LHCN-M2 (cell line): Measurements from ENCODE around the gene MT1X. TPM values are rescaled to one million over a fixed set of nuclear protein-coding genes. Genes with fewer than 3 reads are reported as not detected.
"Not testable (repeated sequence)": the region's sequence is repeated elsewhere in the genome, so short reads cannot be mapped to it uniquely, and the experiment has no call there.

ENCODE experiments used
- DNase-seq: peaks from one replicate; pipeline ENCODE4 v3.0.0-alpha.2; 2012; ENCODE audit warnings: low read depth
- total RNA-seq: library from RNA; depleted of rRNA; stranded (reverse); fragments of >200 nt; gene quantifications from 2 replicates; pipeline ENCODE4 v1.2.3, GENCODE V29; 2014; rRNA removed

The MT1X gene
- total RNA-seq, 1 experiment from 2014 or later = 172 TPM

DNA sequence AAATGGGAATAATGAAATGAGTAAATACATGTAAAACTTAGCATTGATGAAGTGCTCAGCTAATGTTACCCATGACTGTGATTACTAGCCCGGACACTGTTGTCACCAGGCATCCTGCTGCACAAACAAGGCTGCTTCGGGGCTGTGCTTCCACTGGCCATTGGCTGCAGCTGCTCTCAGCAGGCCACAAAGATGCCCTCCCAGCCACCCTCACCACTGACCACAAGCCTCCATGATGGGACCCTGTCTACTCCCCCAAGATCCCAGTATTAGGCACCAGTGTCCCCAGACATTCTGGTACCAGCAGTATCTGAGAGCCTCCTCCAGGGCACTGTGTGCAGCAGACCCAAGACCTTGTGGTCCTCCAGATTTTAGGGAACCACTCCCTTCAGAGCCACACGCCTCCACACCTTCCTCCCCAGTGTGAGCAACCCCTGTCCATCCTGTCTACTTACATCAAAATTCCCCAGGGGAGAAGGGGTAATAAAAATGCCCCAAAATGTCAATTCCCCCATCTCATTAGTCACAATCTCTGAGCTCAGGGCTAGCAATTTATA, 28.0 kb downstream of the MT1X start:
- no peak for DNase-seq

DNA sequence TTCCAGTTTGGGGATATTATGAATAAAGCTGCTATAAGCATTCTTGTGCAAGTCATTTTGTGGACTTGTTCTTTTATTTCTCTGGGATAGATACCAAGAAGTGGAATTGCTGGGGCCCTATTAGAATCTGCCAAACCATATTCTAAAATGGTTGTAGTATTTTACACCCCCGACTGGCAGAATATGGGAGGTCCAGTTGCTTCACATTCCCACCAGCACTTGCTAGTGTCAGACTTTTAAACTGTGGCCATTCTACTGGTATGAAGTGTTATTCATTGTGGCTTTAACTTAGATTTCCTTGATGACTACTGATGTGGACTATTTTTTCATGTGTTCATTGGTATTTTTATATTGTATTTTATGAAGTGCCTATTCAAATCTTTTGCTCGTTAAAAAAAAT, 29.6 kb downstream of the MT1X start:
- peak; percentile 8 for DNase-seq

DNA sequence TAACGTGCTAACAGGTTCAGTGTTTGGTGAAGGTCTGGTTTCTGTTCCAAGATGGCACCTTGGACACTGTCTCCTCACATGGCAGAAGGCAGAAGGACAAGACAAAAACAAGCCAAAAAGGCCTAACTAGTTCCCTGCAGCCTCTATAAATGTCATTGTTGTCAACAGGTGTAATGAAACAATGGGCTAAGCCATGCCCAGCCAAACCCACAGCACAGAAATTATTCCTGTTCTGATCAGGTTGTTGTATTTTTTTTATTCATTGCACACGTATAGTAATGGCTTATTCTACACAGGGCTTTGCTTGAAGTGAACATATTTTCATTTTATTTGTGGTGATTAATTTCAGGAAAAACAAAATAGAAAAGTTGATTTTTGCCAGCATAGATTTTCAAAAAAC, 31.5 kb downstream of the MT1X start:
- no peak for DNase-seq

DNA sequence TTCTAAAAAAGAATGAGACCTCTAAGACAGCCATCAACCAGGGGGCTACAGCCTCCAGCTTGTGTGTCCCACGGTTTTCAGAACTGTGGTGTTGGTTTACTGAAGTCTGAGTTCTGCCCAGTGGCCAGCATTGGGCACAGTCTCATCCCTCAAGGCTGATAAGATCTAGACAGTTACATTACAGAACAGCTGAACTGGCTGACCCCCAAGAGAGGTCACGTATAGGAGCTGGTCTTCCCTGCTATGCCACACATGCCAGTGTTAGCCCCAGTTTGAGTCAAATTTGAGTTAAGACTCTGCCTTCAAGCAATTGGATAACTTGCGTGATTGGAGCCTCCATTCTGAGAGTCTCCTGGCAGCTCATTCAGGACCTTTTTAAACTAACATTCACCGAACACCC, 32.9 kb downstream of the MT1X start:
- peak; percentile 48 for DNase-seq

DNA sequence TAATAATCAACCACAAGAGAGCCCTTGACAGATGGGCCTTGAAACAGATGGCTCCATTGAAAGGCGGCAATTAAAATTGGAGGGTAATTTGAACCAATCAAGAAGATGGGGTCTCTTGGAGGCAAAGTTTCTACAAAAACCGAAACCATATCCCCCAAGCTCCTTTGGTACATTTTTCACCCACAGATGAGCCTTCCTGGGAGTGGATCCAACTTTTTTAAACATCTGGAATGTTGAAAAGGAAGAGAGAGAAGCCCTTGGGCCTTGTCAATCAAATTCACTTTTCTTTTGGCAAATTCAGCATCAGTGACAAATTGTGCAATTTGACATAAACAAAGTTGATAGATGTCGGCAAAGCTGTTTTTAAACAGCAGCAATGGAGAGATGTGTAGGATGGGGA, 34.5 kb downstream of the MT1X start:
- DNase-seq = no peak

DNA sequence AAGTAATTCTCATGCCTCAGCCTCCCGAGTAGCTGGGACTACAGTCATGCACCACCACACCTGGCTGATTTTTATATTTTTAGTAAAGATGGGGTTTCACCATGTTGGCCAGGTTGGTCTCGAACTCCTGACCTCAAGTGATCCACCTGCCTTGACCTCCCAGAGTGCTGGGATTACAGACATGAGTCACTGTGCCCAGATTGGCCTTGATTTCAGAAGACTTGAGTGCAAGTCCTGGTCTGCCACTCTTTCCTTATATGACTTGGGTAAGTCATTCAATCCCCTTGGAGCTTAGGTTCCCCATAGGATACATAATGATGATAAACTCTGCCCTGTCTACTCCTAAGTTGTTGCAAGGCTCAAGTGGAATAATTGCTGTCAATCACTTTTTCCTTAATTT, 35.3 kb downstream of the MT1X start:
- not testable (repeated sequence) for DNase-seq

DNA sequence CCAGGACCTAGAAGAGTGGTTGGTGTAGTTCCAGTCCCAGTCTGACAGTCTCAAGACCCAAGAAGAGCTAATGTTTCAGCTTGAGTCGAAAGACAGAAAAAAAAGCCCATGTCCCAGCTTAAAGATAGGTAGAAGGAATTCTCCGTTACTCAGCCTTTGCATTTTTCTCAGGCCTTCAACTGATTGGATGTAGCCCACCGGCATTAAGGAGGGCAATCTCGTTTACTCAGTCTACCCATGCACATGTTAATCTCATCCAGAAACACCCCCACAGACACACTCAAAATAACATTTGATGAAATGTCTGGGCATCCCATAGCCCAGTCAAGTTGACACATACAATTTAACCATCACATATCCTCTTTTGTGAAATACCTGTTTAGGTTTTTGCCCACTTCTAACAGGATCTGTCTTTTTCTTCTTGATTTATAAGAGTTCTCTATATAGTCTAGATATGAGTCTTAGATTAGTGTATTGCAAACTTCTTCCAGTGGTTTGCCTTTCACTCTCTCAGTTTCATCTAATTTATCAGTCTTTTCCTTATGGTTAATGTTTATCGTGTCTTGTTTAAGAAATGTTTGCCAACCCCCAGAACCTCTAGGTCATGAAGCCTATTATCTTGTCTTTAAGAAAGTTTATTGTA, 40.1 kb downstream of the MT1X start:
- DNase-seq = no peak

DNA sequence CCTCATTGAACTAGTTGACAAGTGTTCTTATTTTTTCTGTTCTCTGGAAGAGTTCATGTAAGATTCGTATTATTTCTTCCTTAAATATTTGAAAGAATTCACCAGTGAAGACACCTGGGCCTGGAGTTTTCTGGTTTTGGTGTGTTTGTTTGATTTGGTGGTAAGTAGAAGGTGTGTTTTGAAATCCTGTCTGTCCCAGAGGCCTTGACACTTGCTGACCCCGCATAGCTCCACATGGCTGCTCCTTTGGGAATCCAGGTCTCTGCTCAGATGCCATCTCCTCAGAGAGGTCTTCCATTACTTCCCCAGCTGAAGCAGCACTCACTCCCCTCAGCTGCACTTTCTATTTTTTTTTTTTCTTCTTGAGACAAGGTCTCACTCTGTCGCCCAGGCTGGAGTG, 41.9 kb downstream of the MT1X start:
- DNase-seq = no peak

DNA sequence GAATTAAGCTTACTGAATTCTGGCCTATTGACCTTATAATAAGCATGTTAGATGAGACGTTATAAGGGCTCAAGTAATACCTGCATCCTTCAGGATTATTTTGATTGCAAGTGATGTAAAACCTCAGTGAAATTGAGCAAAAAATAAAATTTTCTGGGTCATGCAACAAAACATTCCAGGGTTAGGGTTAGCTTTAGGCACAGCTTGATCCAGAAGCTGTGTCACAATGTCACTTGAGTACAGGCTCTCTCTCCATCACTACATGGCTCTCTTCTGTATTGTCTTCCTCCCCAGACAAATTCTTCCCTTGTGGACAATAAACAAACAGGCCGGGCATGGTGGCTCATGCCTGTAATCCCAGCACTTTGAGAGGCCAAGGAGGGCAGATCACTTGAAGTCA, 44.0 kb downstream of the MT1X start:
- DNase-seq = no peak

DNA sequence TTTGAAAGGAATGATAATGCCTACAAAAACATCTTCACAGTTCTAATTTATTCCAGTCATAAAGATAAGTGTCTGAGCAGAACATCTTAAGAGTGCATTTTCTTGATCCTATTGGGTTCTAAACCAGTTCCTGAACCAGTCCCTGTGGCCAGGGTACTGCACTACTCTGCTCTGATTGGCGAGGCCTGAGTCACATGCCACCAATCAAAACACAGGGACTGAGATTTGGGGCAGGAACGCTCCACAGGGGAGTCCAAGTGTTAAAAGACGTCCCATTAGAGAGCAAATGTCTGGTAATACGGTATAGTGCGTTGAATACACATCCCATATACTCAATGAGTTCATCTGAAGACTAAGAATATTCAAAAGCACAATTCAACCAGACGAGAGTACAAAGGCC, 44.7 kb downstream of the MT1X start:
- no peak for DNase-seq

DNA sequence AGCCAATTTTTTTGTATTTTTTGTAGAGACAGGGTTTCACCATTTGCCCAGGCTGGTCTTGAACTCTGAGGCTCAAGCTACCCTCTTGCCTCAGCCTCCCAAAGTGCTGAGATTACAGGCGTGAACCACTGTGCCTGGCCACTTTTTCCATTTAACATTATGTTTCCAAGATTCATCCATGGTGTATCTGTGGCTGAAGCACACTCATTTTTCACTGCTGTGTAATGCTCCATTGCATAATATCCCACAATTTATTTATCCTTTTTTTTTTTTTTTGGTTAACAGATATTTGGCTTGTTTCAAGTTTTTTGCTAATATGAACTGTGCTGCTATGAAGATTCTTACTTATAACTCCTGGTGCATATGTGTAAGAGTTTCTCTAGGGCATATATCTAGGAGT, 45.8 kb downstream of the MT1X start:
- DNase-seq = no peak

DNA sequence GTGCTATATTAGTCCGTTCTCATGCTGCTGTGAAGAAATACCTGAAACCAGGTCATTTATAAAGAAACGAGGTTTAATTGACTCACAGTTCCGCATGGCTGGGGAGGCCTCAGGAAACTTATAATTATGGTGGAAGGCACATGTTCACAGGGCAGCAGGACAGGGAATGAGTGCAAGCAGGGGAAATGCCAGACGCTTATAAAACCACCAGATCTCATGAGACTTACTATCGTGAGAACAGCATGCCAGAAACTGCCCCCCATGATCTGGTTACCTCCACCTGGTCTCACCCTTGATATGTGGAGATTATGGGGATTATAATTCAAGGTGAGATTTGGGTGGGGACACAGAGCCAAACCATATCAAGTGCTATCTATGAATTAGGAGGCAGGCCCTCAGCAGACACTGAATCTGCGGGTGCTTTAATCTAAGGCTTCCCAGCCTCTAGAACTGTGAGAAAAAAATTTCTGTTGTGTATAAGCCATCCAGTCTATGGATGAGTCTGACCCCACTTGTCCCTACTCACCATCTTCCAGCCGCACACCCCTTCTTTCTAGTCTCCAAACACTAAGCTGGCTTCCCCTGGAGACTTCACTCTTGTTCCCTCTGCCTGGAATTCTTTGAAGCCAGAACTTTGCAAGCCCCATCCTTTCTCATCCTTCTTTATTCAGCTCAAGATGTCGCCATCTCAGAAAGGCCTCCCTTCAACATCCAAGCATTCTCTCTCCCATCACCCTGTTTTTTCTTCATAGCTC, 46.9 kb downstream of the MT1X start:
- DNase-seq = no peak

DNA sequence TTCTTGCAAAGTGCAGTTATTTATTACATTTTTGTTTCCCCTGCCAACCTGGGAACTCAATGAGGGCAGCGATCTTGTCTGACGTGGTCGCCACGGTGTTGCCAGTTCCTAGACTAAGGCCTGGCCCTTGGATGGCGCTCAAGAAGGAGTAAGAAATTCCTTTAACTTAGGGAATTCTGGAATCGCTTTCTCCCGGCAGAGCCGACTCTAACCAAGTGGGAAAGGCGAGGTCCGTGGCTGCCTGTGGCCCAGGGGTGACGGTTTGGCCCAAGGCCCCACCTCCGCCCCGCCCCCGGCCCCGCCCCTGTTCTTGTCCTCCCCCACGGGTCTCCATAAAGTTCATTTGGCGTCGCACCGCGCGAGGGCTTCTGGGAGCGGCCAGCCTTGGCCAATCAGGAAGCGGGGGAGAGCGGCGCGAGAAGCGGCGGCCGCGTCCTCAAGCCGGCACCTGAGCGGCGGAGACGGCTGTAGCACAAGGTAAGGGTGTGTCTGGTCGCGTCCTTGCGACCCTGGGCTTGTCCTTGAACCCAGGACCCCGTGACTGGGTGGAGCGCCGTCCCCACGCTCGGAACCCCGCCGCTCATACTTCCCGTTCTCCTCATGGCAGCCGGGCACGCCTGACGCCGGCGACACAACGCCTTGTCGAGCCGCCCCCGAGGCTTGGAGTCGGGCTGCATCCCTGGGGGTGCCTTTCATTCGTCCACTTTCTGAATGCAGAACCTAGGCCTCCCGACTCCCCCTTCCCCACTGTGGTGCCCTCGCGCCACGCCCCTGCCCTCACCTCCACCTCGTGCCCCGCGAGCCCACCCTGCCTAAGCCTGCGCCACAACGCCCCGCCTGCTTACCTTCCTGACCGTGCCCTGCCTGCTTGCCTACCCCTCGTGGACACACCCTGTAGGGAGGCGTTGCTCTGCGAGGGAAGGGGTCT, 47.7 kb downstream of the MT1X start, which contains the start of gene NUP93:
TSS of gene NUP93 (plus strand) at position 395 of the 928 bp plus-strand sequence. CDS start 18,119 bp downstream, outside the sequence.
- DNase-seq = peak; percentile 91

DNA sequence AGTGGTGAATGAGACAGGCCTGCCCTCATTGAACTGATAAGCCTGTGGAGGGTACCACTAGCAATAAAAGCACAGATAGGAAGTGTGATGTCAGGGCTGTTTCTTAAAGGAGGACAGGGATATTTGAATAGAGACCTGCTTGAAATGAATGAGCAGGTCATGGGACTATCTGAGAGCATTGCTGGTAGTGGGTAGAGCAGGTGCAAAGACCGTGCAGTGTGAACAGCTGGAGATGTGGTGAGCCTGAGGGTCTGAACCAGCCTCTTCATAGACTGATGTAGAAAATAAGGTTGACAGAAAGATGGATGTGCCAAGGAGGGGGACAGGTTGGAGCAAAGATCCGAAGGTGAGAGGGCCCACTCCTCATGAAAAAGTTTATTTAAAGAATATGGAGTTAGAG, 50.1 kb downstream of the MT1X start:
- no peak for DNase-seq

DNA sequence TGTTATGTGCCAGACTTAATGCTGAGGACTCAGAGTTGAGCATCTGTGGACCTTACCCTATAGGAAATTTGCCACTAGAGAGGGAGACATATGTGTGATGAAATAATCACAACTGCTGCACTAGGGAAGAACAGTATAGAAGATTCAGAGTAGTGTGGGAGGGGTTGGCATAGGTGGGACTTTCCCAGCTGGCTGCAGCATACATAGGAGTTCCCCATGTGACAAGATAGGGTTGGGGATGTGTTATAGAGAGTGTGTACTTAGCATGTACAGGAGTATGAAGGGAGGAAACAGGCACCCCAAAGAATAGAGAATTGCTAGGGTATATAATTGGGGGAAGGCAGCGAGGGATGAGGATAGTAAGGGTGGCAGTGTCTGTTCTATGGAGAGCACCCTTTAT, 50.6 kb downstream of the MT1X start:
- no peak for DNase-seq

Other genes with a start within 250 kb of the MT1X start
- gene NUDT21, start 231.1 kb upstream of the MT1X start, total RNA-seq = 78.5 and 86.0 TPM in 2 replicates
- 101 and 127 TPM in 2 replicates for gene OGFOD1, start 230.9 kb upstream of the MT1X start, total RNA-seq
- 27.1 and 37.1 TPM in 2 replicates for gene BBS2, start 162.4 kb upstream of the MT1X start, total RNA-seq
- gene MT4, start 117.4 kb upstream of the MT1X start, total RNA-seq = not detected in 2 replicates
- gene MT3, start 92.9 kb upstream of the MT1X start, total RNA-seq = not detected in 2 replicates
- 632 and 1,404 TPM in 2 replicates for gene MT2A, start 73.9 kb upstream of the MT1X start, total RNA-seq
- gene MT1E, start 56.7 kb upstream of the MT1X start, total RNA-seq = 712 and 733 TPM in 2 replicates
- gene MT1M, start 49.8 kb upstream of the MT1X start, total RNA-seq = 2.2 and 4.2 TPM in 2 replicates
- gene MT1A, start 43.8 kb upstream of the MT1X start, total RNA-seq = 2.4 and 4.2 TPM in 2 replicates
- gene MT1B, start 30.6 kb upstream of the MT1X start, total RNA-seq = not detected in 2 replicates
- gene MT1F, start 24.5 kb upstream of the MT1X start, total RNA-seq = not detected in 2 replicates
- gene MT1G, start 14.4 kb upstream of the MT1X start, total RNA-seq = 1.9 TPM in 1 of 2 replicates, not detected in the other
- not detected in 2 replicates for gene MT1H, start 12.7 kb upstream of the MT1X start, total RNA-seq
- gene NUP93, start 47.7 kb downstream of the MT1X start, total RNA-seq = 80.5 and 81.9 TPM in 2 replicates
- gene SLC12A3, start 182.7 kb downstream of the MT1X start, total RNA-seq = 0.11 TPM in 1 of 2 replicates, not detected in the other
- 235 and 314 TPM in 2 replicates for gene HERPUD1, start 249.7 kb downstream of the MT1X start, total RNA-seq